HCT116 (cell line): ENCODE results near the gene P2RX6. TPM values are rescaled to one million over a fixed set of nuclear protein-coding genes. Genes with fewer than 3 reads are reported as not detected.

ENCODE experiments used
- ATAC-seq: fragments of 200-7000 bp; cut with Tn5 transposase; 2 replicates; pipeline ENCODE4 v1.9.1; 2020; ENCODE audit warnings: mild to moderate bottlenecking, moderate library complexity
- BruUV-seq: library from RNA; stranded (reverse); fragments of 400-500 nt; replicated peaks from 2 replicates; lab custom pipeline; 2021; lab: Mats Ljungman, UMichigan
- CTCF ChIA-PET: fragments of 300-600 bp; sonication (Branson Sonifier 250); formaldehyde crosslinking; loops from one replicate; lab custom pipeline; 2021; ENCODE audit warnings: antibody characterized with exemption; lab: Charles Lee
- POLR2A ChIA-PET: fragments of 300-600, 350-600 bp; sonication (Branson Sonifier 250); formaldehyde crosslinking; loops from one replicate; lab custom pipeline; 2021; ENCODE audit warnings: antibody characterized with exemption; lab: Charles Lee
- RAD21 ChIA-PET, 2 experiments: fragments of 300-600 bp; sonication (Branson Sonifier 250); formaldehyde crosslinking; loops; one replicate each; lab custom pipeline; 2023; ENCODE audit warnings: low total read pairs in 2 of 2; ENCODE audit not compliant: uncharacterized antibody in 2 of 2, unreplicated experiment in 2 of 2, low non-redundant PET in 1 of 2; lab: Charles Lee
- DNase-seq: peaks from one replicate; pipeline ENCODE4 v3.0.0-alpha.2; 2010; ENCODE audit warnings: low read depth, low spot score
- H2AFZ ChIP-seq: fragments of 200-600 bp; shearing (Covaris generic), sonication (generic); 2 replicates; pipeline ENCODE4 v1.6.1; 2017; ENCODE audit warnings: low read depth, mixed run types, mixed read lengths, antibody characterized with exemption, low read length; ENCODE audit not compliant: poor library complexity, severe bottlenecking
- H3K27ac ChIP-seq: 2 replicates; pipeline ENCODE4 v1.5.1; 2012; ENCODE audit warnings: low read depth, low read length
- H3K27me3 ChIP-seq: fragments of 200-600 bp; sonication (generic); 2 replicates; pipeline ENCODE4 v1.6.1; 2016; ENCODE audit warnings: mixed run types, low read length, mixed read lengths; ENCODE audit not compliant: insufficient read depth
- H3K36me3 ChIP-seq, 2 experiments: fragments of 200-500 bp in 1 of 2; fragments of 200-600 bp in 1 of 2; sonication (Bioruptor generic) in 1 of 2; sonication (generic) in 1 of 2; 2 replicates each; pipeline versions ENCODE4 v1.5.1 to v1.6.1; 2014 to 2016; ENCODE audit warnings: low read length in 2 of 2, inconsistent platforms in 1 of 2, mixed read lengths in 1 of 2, mixed run types in 1 of 2; ENCODE audit not compliant: insufficient read depth in 2 of 2, control insufficient read depth in 1 of 2
- H3K4me1 ChIP-seq, 2 experiments: fragments of 200-600 bp in 1 of 2; sonication (generic) in 1 of 2; 2 replicates each; pipeline versions ENCODE4 v1.5.1 to v1.6.1; 2012 to 2017; ENCODE audit warnings: low read length in 2 of 2, inconsistent platforms in 1 of 2, mild to moderate bottlenecking in 1 of 2, mixed read lengths in 1 of 2, mixed run types in 1 of 2, moderate library complexity in 1 of 2; ENCODE audit not compliant: insufficient read depth in 2 of 2, control insufficient read depth in 1 of 2
- H3K4me2 ChIP-seq: fragments of 200-600 bp; sonication (generic); 2 replicates; pipeline ENCODE4 v1.6.1; 2017; ENCODE audit warnings: mixed run types, low read length, mixed read lengths
- H3K4me3 ChIP-seq, 2 experiments: fragments of 200-600 bp in 1 of 2; sonication (generic) in 1 of 2; replicated peaks in 1 of 2; 2 replicates each; pipeline ENCODE4 v1.5.1; 2011 to 2016; ENCODE audit warnings: low read length in 2 of 2, control low read depth in 1 of 2, low read depth in 1 of 2, mild to moderate bottlenecking in 1 of 2, mixed read lengths in 1 of 2, mixed run types in 1 of 2
- H3K79me2 ChIP-seq: fragments of 200-600 bp; sonication (generic); 2 replicates; pipeline ENCODE4 v1.6.1; 2017; ENCODE audit warnings: mild to moderate bottlenecking, mixed run types, low read length, moderate library complexity, mixed read lengths; ENCODE audit not compliant: insufficient read depth
- H3K9ac ChIP-seq: fragments of 200-600 bp; sonication (generic); 2 replicates; pipeline ENCODE4 v1.6.1; 2016; ENCODE audit warnings: low read length, mixed read lengths
- H3K9me2 ChIP-seq: fragments of 200-600 bp; sonication (generic), shearing (Covaris generic); 2 replicates; pipeline ENCODE4 v1.6.1; 2017; ENCODE audit warnings: mixed run types, mild to moderate bottlenecking, moderate library complexity; ENCODE audit not compliant: insufficient read depth
- H3K9me3 ChIP-seq, 2 experiments: fragments of 200-500 bp in 1 of 2; fragments of 200-600 bp in 1 of 2; sonication (Bioruptor generic) in 1 of 2; sonication (generic) in 1 of 2; 2 replicates each; pipeline ENCODE4 v1.6.1; 2014 to 2017; ENCODE audit warnings: low read length in 2 of 2, mixed read lengths in 2 of 2, inconsistent platforms in 1 of 2, low read depth in 1 of 2, mild to moderate bottlenecking in 1 of 2, mixed run types in 1 of 2, moderate library complexity in 1 of 2; ENCODE audit not compliant: control insufficient read depth in 1 of 2, insufficient read depth in 1 of 2
- H4K20me1 ChIP-seq: fragments of 200-600 bp; sonication (generic), shearing (Covaris generic); 2 replicates; pipeline ENCODE4 v1.6.1; 2017; ENCODE audit warnings: mixed run types, mild to moderate bottlenecking, moderate library complexity; ENCODE audit not compliant: insufficient read depth
- CTCF ChIP-seq, 3 experiments: fragments of 200-600 bp in 1 of 3; sonication (generic) in 1 of 3; IDR thresholded peaks in 2 of 3; conservative IDR thresholded peaks in 1 of 3; 2 replicates each; pipeline ENCODE4 v1.5.1; 2012 to 2017; ENCODE audit warnings: low read depth in 2 of 3, low read length in 2 of 3, antibody characterized with exemption in 1 of 3, borderline replicate concordance in 1 of 3, control low read depth in 1 of 3, mild to moderate bottlenecking in 1 of 3, mixed read lengths in 1 of 3, mixed run types in 1 of 3, moderate library complexity in 1 of 3; ENCODE audit not compliant: insufficient read depth in 1 of 3
- POLR2AphosphoS5 ChIP-seq: IDR thresholded peaks from 2 replicates; pipeline ENCODE4 v1.6.1; 2011; ENCODE audit warnings: mild to moderate bottlenecking, low read depth, low read length, moderate library complexity
- REST ChIP-seq: IDR thresholded peaks from 2 replicates; pipeline ENCODE4 v1.6.1; 2012; ENCODE audit warnings: low read depth
- SP1 ChIP-seq: IDR thresholded peaks from 2 replicates; pipeline ENCODE4 v1.6.1; 2012; ENCODE audit warnings: low read depth
- intact Hi-C: fragments of 100-400 bp; cut with micrococcal nuclease; formaldehyde crosslinking; loops from 2 replicates; pipeline ENCODE4 v1.10.0; 2022
- total RNA-seq: library from RNA; stranded (reverse); gene quantifications from one replicate; pipeline ENCODE4 v1.2.1, GENCODE V29; 2021; ENCODE audit not compliant: unreplicated experiment

Gene P2RX6
- total RNA-seq, 1 experiment from 2014 or later: 0.20 TPM

- H3K4me2 ChIP-seq: 0 out of 2 replicates have a peak overlapping the region, but pooled peaks have one; percentile 4
- DNase-seq (no peak), ATAC-seq (no peak)
- no peak overlapping the region for H3K9ac ChIP-seq
- no peaks in the 10 kb centered on the region for H3K9me3 ChIP-seq
- TF ChIP-seq CTCF (IDR thresholded peaks at IDR 0.05 in 2 of 3, conservative IDR thresholded peaks at IDR 0.05 in 1 of 3; ENCODE audit: borderline replicate concordance in 1 of 3, insufficient read depth in 1 of 3, low read depth in 2 of 3, low read length in 2 of 3): no peak
- TF ChIP-seq REST: no peak
- no peak for TF ChIP-seq SP1
- TF ChIP-seq POLR2AphosphoS5: no peak
- no peak overlapping the region for H3K27ac ChIP-seq
- H3K27me3 ChIP-seq: no peaks in the 10 kb centered on the region
- ChIA-PET RAD21 (no interaction called here), CTCF (interaction anchor here (0.6 kb wide), 1 partner anchor 158 kb away, joined by 4 read pairs; no protein-coding TSS in a partner anchor), POLR2A (no interaction called here)
- no peaks in the 10 kb centered on the region for H3K79me2 ChIP-seq
- H4K20me1 ChIP-seq: no peaks in the 10 kb centered on the region
- H3K4me3 ChIP-seq: no peak overlapping the region
- no peaks in the 10 kb centered on the region for H3K36me3 ChIP-seq
- no peak overlapping the region for H2AFZ ChIP-seq
- intact Hi-C loops: no loop called here
- H3K9me2 ChIP-seq: no peaks in the 10 kb centered on the region
- H3K4me1 ChIP-seq: peaks cover 0 to 31% of the 10 kb centered on the region in 2 experiments; a peak in 2 of 4 replicates
- BruUV-seq: no TSS peak
These were observed 29.0 kb downstream of the P2RX6 start for GRCh38 chr22:21043860-21044535.
